ENCODE measurements around the gene KCNC3. TPM values are rescaled to one million over a fixed set of nuclear protein-coding genes. Genes with fewer than 3 reads are reported as not detected.

The KCNC3 gene
- total and polyA plus RNA-seq, 4 donors, result 0.56 to 1.6 (median 1.1) TPM

DNA sequence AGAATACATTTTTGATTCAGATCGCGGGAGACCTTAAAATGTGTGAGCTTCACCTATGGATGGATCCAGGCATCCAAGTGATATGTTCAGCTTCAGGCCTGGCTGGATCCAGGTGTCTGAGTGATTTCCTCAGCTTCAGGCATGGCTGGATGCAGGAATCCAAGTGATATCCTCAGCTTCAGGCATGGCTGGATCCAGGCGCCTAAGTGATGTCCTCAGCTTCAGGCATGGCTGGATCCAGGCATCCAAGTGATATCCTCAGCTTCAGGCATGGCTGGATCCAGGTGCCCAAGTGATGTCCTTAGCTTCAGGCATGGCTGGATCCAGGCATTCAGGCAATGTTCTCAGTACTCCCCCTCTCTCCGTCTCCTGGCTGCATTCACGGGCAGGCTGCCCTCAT is 60.7 kb downstream of the KCNC3 start:
- 96% methylated on average over 5 of the region's 5 CpGs for WGBS
- no peak overlapping the region for H3K9ac ChIP-seq (ENCODE audit: low read depth in 1 of 2, low read length in 2 of 2)
- H3K27ac ChIP-seq (ENCODE audit: low read depth in 1 of 2, low read length in 2 of 2), result no peak overlapping the region
- no peaks in the 10 kb centered on the region for H3K9me3 ChIP-seq (ENCODE audit: control insufficient read depth in 4 of 4, low read length in 3 of 4)
- TF ChIP-seq GABPA (IDR thresholded peaks at IDR 0.05 in 1 of 2, conservative IDR thresholded peaks at IDR 0.05 in 1 of 2) (no peak), FOXA1 (IDR thresholded peaks at IDR 0.05) (no peak), RXRA (IDR thresholded peaks at IDR 0.05) (no peak), HNF4G (IDR thresholded peaks at IDR 0.05) (no peak), TAF1 (conservative IDR thresholded peaks at IDR 0.05) (no peak), RAD21 (IDR thresholded peaks at IDR 0.05) (no peak), FOXA2 (IDR thresholded peaks at IDR 0.05) (no peak), JUND (IDR thresholded peaks at IDR 0.05) (no peak)
- TF ChIP-seq, protein P1, sequence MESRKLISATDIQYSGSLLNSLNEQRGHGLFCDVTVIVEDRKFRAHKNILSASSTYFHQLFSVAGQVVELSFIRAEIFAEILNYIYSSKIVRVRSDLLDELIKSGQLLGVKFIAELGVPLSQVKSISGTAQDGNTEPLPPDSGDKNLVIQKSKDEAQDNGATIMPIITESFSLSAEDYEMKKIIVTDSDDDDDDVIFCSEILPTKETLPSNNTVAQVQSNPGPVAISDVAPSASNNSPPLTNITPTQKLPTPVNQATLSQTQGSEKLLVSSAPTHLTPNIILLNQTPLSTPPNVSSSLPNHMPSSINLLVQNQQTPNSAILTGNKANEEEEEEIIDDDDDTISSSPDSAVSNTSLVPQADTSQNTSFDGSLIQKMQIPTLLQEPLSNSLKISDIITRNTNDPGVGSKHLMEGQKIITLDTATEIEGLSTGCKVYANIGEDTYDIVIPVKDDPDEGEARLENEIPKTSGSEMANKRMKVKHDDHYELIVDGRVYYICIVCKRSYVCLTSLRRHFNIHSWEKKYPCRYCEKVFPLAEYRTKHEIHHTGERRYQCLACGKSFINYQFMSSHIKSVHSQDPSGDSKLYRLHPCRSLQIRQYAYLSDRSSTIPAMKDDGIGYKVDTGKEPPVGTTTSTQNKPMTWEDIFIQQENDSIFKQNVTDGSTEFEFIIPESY (IDR thresholded peaks at IDR 0.05), result no peak
- TF ChIP-seq, protein P2, sequence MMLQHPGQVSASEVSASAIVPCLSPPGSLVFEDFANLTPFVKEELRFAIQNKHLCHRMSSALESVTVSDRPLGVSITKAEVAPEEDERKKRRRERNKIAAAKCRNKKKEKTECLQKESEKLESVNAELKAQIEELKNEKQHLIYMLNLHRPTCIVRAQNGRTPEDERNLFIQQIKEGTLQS (IDR thresholded peaks at IDR 0.05), result no peak
- TF ChIP-seq, protein P3, sequence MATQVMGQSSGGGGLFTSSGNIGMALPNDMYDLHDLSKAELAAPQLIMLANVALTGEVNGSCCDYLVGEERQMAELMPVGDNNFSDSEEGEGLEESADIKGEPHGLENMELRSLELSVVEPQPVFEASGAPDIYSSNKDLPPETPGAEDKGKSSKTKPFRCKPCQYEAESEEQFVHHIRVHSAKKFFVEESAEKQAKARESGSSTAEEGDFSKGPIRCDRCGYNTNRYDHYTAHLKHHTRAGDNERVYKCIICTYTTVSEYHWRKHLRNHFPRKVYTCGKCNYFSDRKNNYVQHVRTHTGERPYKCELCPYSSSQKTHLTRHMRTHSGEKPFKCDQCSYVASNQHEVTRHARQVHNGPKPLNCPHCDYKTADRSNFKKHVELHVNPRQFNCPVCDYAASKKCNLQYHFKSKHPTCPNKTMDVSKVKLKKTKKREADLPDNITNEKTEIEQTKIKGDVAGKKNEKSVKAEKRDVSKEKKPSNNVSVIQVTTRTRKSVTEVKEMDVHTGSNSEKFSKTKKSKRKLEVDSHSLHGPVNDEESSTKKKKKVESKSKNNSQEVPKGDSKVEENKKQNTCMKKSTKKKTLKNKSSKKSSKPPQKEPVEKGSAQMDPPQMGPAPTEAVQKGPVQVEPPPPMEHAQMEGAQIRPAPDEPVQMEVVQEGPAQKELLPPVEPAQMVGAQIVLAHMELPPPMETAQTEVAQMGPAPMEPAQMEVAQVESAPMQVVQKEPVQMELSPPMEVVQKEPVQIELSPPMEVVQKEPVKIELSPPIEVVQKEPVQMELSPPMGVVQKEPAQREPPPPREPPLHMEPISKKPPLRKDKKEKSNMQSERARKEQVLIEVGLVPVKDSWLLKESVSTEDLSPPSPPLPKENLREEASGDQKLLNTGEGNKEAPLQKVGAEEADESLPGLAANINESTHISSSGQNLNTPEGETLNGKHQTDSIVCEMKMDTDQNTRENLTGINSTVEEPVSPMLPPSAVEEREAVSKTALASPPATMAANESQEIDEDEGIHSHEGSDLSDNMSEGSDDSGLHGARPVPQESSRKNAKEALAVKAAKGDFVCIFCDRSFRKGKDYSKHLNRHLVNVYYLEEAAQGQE (IDR thresholded peaks at IDR 0.05), result no peak
- H3K27me3 ChIP-seq (ENCODE audit: control insufficient read depth in 4 of 4, insufficient read depth in 4 of 4, low read length in 3 of 4), result no peaks in the 10 kb centered on the region
- H3K4me3 ChIP-seq (ENCODE audit: low read depth in 1 of 3, low read length in 3 of 3), result no peak overlapping the region
- no peak for DNase-seq (ENCODE audit: low spot score)
- peaks cover 4 to 42% (median 10%) of the 10 kb centered on the region in 4 donors for H3K36me3 ChIP-seq (ENCODE audit: control insufficient read depth in 4 of 4, insufficient read depth in 3 of 4, low read depth in 1 of 4, low read length in 3 of 4)
- H3K4me1 ChIP-seq (ENCODE audit: control insufficient read depth in 4 of 4, insufficient read depth in 4 of 4, low read length in 3 of 4), result peaks cover 0 to 3% (median under 1%) of the 10 kb centered on the region in 4 donors

DNA sequence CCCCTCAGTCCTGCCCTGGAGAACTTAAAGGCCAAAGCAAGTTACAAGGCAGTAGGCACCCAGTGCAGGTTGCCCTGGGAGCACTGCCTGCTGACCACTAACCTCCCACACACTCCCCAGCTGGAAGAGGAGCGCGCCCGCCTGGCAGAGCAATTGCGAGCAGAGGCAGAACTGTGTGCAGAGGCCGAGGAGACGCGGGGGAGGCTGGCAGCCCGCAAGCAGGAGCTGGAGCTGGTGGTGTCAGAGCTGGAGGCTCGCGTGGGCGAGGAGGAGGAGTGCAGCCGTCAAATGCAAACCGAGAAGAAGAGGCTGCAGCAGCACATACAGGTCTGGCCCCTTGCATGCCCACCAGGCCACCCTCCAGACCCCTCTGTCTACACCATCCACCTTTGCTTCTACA is 61.1 kb downstream of the KCNC3 start:
- Histone ChIP-seq H3K27me3 (ENCODE audit: control insufficient read depth in 4 of 4, insufficient read depth in 4 of 4, low read length in 3 of 4) (no peaks in the 10 kb centered on the region), H3K27ac (ENCODE audit: low read depth in 1 of 2, low read length in 2 of 2) (no peak overlapping the region), H3K36me3 (ENCODE audit: control insufficient read depth in 4 of 4, insufficient read depth in 3 of 4, low read depth in 1 of 4, low read length in 3 of 4) (peaks cover 8 to 42% (median 10%) of the 10 kb centered on the region in 4 donors), H3K9me3 (ENCODE audit: control insufficient read depth in 4 of 4, low read length in 3 of 4) (no peaks in the 10 kb centered on the region), H3K4me1 (ENCODE audit: control insufficient read depth in 4 of 4, insufficient read depth in 4 of 4, low read length in 3 of 4) (peaks cover 0 to 3% (median under 1%) of the 10 kb centered on the region in 4 donors), H3K4me3 (ENCODE audit: low read depth in 1 of 3, low read length in 3 of 3) (no peak overlapping the region), H3K9ac (ENCODE audit: low read depth in 1 of 2, low read length in 2 of 2) (no peak overlapping the region)
- DNase-seq (ENCODE audit: low spot score), result no peak
- TF ChIP-seq RXRA (IDR thresholded peaks at IDR 0.05) (no peak), GABPA (IDR thresholded peaks at IDR 0.05 in 1 of 2, conservative IDR thresholded peaks at IDR 0.05 in 1 of 2) (no peak), FOXA1 (IDR thresholded peaks at IDR 0.05) (no peak), NR2F2 (IDR thresholded peaks at IDR 0.05) (no peak), YY1 (IDR thresholded peaks at IDR 0.05) (no peak), SP1 (IDR thresholded peaks at IDR 0.05) (no peak), HNF4G (IDR thresholded peaks at IDR 0.05) (no peak)
- TF ChIP-seq, protein P2 (IDR thresholded peaks at IDR 0.05), result no peak
- TF ChIP-seq, protein P4, sequence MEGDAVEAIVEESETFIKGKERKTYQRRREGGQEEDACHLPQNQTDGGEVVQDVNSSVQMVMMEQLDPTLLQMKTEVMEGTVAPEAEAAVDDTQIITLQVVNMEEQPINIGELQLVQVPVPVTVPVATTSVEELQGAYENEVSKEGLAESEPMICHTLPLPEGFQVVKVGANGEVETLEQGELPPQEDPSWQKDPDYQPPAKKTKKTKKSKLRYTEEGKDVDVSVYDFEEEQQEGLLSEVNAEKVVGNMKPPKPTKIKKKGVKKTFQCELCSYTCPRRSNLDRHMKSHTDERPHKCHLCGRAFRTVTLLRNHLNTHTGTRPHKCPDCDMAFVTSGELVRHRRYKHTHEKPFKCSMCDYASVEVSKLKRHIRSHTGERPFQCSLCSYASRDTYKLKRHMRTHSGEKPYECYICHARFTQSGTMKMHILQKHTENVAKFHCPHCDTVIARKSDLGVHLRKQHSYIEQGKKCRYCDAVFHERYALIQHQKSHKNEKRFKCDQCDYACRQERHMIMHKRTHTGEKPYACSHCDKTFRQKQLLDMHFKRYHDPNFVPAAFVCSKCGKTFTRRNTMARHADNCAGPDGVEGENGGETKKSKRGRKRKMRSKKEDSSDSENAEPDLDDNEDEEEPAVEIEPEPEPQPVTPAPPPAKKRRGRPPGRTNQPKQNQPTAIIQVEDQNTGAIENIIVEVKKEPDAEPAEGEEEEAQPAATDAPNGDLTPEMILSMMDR (IDR thresholded peaks at IDR 0.05; ENCODE audit: low read depth, low read length, missing input control), result no peak
- 93% methylated on average over 13 of the region's 13 CpGs for WGBS
